Body of pancreas (tissue), 4 donors: ENCODE measurements around the gene C3orf20. TPM values are rescaled to one million over a fixed set of nuclear protein-coding genes. Genes with fewer than 3 reads are reported as not detected.

Experiments used
- ATAC-seq: fragments of 150-250 bp; one replicate; pipeline ENCODE4 v1.9.1; 2016
- DNase-seq, 4 donors: peaks; one replicate each; pipeline ENCODE4 v3.0.0-alpha.2; 2019
- H3K27ac ChIP-seq, 4 donors: fragments of 200-600 bp; sonication (generic); 1 replicate in 3 of 4; 2 replicates in 1 of 4; pipeline versions ENCODE4 v1.5.1 to v1.6.1; 2016 to 2019; ENCODE audit warnings: mild to moderate bottlenecking in 1 of 4, mixed read lengths in 1 of 4, moderate library complexity in 1 of 4
- H3K27me3 ChIP-seq, 2 donors: fragments of 200-600 bp; sonication (generic); one replicate each; pipeline ENCODE4 v1.6.0; 2016; ENCODE audit warnings: mild to moderate bottlenecking in 1 of 2
- H3K36me3 ChIP-seq, 2 donors: fragments of 200-600 bp; sonication (generic); replicated peaks in 1 of 2; 2 replicates each; pipeline ENCODE4 v1.5.1; 2016; ENCODE audit warnings: low read depth in 2 of 2; ENCODE audit not compliant: insufficient read depth in 1 of 2
- H3K4me1 ChIP-seq: fragments of 200-600 bp; sonication (generic); one replicate; pipeline ENCODE4 v1.6.0; 2016
- H3K4me3 ChIP-seq, 2 donors: fragments of 200-600 bp; sonication (generic); 1 replicate in 1 of 2; 2 replicates in 1 of 2; pipeline ENCODE4 v1.5.1; 2016 to 2019
- H3K9me3 ChIP-seq, 3 donors: fragments of 200-600 bp; sonication (generic); 1 replicate in 2 of 3; 2 replicates in 1 of 3; pipeline ENCODE4 v1.5.1; 2016
- POLR2A ChIP-seq, 3 donors: fragments of 450-650 bp; IDR thresholded peaks; one replicate each; pipeline ENCODE4 v1.6.1; 2016; ENCODE audit warnings: antibody characterized with exemption in 3 of 3, mild to moderate bottlenecking in 2 of 3
- WGBS, 2 donors: methylation state at CpG; one replicate each; pipeline ENCODE4 v1.1.5; 2017; 5-methylcytosine and 5-hydroxymethylcytosine counted together
- intact Hi-C: fragments of 100-400 bp; cut with DNase I; formaldehyde crosslinking; loops from one replicate; pipeline ENCODE4 v1.15.1; 2023
- total RNA-seq, 2 donors: library from RNA; depleted of rRNA; stranded (reverse); fragments of >200 nt; gene quantifications; one replicate each; pipeline ENCODE4 v1.1.0, GENCODE V29; 2016
- TF ChIP-seq, protein P1 (sequence below), 7 experiments: fragments of 450-650 bp in 4 of 7; fragments of 200-600 bp in 3 of 7; sonication (generic) in 3 of 7; IDR thresholded peaks; one replicate each; pipeline ENCODE4 v1.5.1; 2016 to 2019; ENCODE audit warnings: antibody characterized with exemption in 7 of 7

C3orf20 gene
- total RNA-seq, 2 donors from 2014 or later = not detected

GRCh38 chr3:14678015-14678503, 3.1 kb downstream of the C3orf20 start:
- H3K36me3 ChIP-seq = no peaks in the 10 kb centered on the region
- no peak overlapping the region for H3K4me3 ChIP-seq
- TF ChIP-seq, protein P1, sequence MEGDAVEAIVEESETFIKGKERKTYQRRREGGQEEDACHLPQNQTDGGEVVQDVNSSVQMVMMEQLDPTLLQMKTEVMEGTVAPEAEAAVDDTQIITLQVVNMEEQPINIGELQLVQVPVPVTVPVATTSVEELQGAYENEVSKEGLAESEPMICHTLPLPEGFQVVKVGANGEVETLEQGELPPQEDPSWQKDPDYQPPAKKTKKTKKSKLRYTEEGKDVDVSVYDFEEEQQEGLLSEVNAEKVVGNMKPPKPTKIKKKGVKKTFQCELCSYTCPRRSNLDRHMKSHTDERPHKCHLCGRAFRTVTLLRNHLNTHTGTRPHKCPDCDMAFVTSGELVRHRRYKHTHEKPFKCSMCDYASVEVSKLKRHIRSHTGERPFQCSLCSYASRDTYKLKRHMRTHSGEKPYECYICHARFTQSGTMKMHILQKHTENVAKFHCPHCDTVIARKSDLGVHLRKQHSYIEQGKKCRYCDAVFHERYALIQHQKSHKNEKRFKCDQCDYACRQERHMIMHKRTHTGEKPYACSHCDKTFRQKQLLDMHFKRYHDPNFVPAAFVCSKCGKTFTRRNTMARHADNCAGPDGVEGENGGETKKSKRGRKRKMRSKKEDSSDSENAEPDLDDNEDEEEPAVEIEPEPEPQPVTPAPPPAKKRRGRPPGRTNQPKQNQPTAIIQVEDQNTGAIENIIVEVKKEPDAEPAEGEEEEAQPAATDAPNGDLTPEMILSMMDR (IDR thresholded peaks at IDR 0.05) = peak in 2 of 7 experiments; percentile 7 to 16
- TF ChIP-seq POLR2A (IDR thresholded peaks at IDR 0.05) = no peak
- 33 to 41% methylated on average over 7 of the region's 7 CpGs for WGBS, 2 donors
- H3K27me3 ChIP-seq = no peaks in the 10 kb centered on the region
- peak; percentile 23 for ATAC-seq
- H3K27ac ChIP-seq = no peak overlapping the region
- intact Hi-C loops = no loop called here
- peaks cover 4% of the 10 kb centered on the region for H3K4me1 ChIP-seq
- DNase-seq = peak in 2 of 4 donors; percentile 18
- no peaks in the 10 kb centered on the region for H3K9me3 ChIP-seq

DNA sequence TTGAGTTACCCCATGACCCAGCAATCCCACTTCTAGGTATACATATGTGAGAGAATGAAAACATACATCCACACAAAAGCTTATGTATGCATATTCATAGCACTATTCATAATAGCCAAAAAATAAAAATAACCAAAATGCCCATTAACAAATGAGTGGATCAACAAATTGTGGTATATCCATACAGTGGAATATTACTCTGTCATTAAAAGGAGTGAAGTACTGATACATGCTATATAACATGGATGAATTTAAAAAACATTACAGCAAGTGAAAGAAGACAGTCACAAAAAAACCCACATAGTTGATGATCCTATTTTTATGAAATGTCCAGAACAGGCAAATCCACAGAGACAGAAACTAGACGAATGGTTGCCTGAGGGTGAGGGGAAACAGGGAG, 5.2 kb downstream of the C3orf20 start:
- WGBS, 2 donors = 96 to 97% methylated on average over 1 of the region's 1 CpG
- H3K4me1 ChIP-seq = peaks cover 4% of the 10 kb centered on the region
- no peak overlapping the region for H3K4me3 ChIP-seq
- no peak for DNase-seq
- no peak for ATAC-seq
- H3K27me3 ChIP-seq = no peaks in the 10 kb centered on the region
- H3K9me3 ChIP-seq = no peaks in the 10 kb centered on the region
- TF ChIP-seq, protein P1 (IDR thresholded peaks at IDR 0.05) = no peak
- no peak for TF ChIP-seq POLR2A (IDR thresholded peaks at IDR 0.05)
- intact Hi-C loops = no loop called here
- H3K27ac ChIP-seq = no peak overlapping the region
- no peaks in the 10 kb centered on the region for H3K36me3 ChIP-seq

DNA sequence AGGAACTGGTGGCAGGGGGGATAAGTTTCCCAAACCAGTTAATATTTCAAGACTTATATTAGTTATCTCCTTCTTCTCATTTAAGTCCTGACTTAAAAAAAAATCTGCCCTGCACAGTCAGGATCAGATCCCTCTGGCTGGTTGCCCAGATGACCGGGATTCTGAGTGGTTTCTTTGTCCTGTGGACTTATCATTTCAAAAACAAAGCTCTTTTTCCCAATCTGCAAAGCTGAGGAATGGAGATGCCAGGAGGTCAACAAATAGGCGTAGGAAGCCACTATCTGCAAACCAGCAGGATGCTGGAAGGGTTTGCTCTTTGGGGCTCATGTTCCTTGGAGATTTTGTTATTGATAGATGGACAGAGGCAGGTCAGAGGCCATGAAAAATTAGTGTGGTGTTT, 5.8 kb downstream of the C3orf20 start:
- DNase-seq = no peak
- WGBS, 2 donors = 41 to 47% methylated on average over 2 of the region's 2 CpGs
- H3K27ac ChIP-seq = no peak overlapping the region
- intact Hi-C loops = no loop called here
- H3K9me3 ChIP-seq = no peaks in the 10 kb centered on the region
- H3K4me3 ChIP-seq = no peak overlapping the region
- no peak for ATAC-seq
- H3K27me3 ChIP-seq = no peaks in the 10 kb centered on the region
- TF ChIP-seq POLR2A (IDR thresholded peaks at IDR 0.05) = no peak
- TF ChIP-seq, protein P1 (IDR thresholded peaks at IDR 0.05) = no peak
- H3K36me3 ChIP-seq = no peaks in the 10 kb centered on the region
- H3K4me1 ChIP-seq = peaks cover 4% of the 10 kb centered on the region

- TF ChIP-seq, protein P1 (IDR thresholded peaks at IDR 0.05) = no peak
- TF ChIP-seq POLR2A (IDR thresholded peaks at IDR 0.05) = no peak
- Histone ChIP-seq H3K27ac (no peak overlapping the region), H3K9me3 (no peaks in the 10 kb centered on the region), H3K4me3 (no peak overlapping the region), H3K27me3 (no peaks in the 10 kb centered on the region), H3K4me1 (no peaks in the 10 kb centered on the region), H3K36me3 (no peaks in the 10 kb centered on the region)
- 88 to 93% methylated on average over 4 of the region's 4 CpGs for WGBS, 2 donors
- DNase-seq = no peak
- no peak for ATAC-seq
- intact Hi-C loops = no loop called here
Observed at GRCh38 chr3:14684447-14684846, 9.5 kb downstream of the C3orf20 start.

DNA sequence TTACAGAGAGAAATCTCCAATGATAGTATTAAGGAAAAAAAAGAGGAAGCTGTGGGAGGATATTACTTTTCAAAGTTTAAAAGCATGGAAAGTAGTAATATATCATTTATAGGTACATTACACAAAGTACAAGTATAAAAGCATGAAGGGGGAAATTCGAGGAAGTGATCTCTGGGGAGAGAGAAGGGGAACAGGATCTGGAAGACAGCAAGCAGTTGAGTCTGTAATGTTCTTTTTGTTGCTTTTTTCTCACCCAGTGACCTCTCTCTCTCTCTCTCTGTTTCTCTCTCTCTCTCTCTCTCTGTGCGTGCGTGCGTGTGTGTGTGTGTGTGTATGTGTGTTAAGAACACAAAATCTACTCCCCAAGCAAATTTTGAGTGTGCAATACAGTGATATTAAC, 10.2 kb downstream of the C3orf20 start:
- intact Hi-C loops = no loop called here
- no peaks in the 10 kb centered on the region for H3K27me3 ChIP-seq
- no peaks in the 10 kb centered on the region for H3K9me3 ChIP-seq
- ATAC-seq (no peak), DNase-seq (no peak)
- no peak overlapping the region for H3K27ac ChIP-seq
- H3K4me1 ChIP-seq = no peaks in the 10 kb centered on the region
- no peaks in the 10 kb centered on the region for H3K36me3 ChIP-seq
- no peak for TF ChIP-seq POLR2A (IDR thresholded peaks at IDR 0.05)
- TF ChIP-seq, protein P1 (IDR thresholded peaks at IDR 0.05) = no peak
- WGBS, 2 donors = 38 to 44% methylated on average over 4 of the region's 4 CpGs
- H3K4me3 ChIP-seq = no peak overlapping the region
